SKM-1 (cell line): ENCODE results near the gene WDHD1.
"Not testable (repeated sequence)": the region's sequence is repeated elsewhere in the genome, so short reads cannot be mapped to it uniquely, and the experiment has no call there.

Source experiments
- DNase-seq: peaks from one replicate; lab custom pipeline; 2025; ENCODE audit not compliant: unreplicated experiment; lab: John Stamatoyannopoulos, UW

Gene WDHD1

DNA sequence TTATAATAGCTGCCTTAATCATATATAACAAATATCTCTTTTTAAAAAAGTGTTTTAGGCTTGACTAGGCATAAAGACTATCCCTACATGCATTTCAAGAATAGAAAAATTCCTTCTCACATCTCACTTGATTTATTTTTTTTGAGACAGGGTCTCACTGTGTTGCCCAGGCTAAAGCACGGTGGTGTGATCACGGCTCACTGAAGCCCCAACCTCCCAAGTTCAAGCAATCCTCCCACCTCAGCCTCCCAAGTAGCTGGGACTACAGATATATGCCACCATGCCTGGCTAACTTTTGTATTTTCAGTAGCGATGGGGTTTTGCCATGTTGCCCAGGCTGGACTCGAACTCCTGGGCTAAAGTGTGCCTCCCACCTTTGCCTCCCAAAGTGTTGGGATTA, 59.4 kb downstream of the WDHD1 start:
- no peak for DNase-seq

GRCh38 chr14:54955143-54955542, 71.8 kb downstream of the WDHD1 start:
- DNase-seq: no peak

DNA sequence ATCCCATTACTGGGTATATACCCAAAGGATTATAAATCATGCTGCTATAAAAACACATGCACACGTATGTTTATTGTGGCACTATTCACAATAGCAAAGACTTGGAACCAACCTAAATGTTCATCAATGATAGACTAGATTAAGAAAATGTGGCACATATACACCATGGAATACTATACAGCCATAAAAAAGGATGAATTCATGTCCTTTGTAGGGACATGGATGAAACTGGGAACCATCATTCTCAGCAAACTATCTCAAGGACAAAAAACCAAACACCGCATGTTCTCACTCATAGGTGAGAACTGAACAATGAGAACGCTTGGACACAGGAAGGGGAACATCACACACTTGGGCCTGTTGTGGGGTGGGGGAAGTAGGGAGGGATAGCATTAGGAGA, 73.3 kb downstream of the WDHD1 start:
- DNase-seq: not testable (repeated sequence)

DNA sequence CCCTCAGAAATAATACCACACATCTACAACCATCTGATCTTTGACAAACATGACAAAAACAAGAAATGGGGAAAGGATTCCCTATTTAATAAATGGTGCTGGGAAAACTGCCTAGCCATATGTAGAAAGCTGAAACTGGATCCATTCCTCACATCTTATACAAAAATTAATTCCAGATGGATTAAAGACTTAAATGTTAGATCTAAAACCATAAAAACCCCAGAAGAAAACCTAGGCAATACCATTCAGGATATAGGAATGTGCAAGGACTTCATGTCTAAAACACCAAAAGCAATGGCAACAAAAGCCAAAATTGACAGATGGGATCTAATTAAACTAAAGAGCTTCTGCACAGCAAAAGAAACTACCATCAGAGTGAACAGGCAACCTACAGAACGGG, 74.1 kb downstream of the WDHD1 start:
- not testable (repeated sequence) for DNase-seq

- no peak for DNase-seq
Measured at GRCh38 chr14:54947230-54947629, 79.7 kb downstream of the WDHD1 start.

DNA sequence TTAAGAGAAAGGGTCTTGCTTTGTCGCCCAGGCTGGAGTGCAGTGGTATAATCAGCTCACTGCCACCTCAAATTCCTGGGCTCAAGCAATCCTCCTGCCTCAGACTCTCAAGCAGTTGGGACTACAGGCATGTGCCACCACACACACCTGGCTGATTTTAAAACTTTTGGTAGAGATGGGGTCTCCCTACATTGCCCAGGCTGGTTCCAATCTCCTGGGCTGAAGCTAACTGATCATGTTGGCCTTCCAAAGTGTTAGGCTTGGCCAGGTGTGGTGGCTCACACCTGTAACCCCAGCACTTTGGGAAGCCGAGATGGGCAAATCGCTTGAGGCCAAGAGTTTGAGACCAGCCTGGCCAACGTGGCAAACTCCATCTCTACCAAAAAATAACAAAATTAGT, 80.4 kb downstream of the WDHD1 start:
- no peak for DNase-seq

- no peak for DNase-seq
Measured at GRCh38 chr14:54944737-54945391, 82.0 kb downstream of the WDHD1 start.

DNA sequence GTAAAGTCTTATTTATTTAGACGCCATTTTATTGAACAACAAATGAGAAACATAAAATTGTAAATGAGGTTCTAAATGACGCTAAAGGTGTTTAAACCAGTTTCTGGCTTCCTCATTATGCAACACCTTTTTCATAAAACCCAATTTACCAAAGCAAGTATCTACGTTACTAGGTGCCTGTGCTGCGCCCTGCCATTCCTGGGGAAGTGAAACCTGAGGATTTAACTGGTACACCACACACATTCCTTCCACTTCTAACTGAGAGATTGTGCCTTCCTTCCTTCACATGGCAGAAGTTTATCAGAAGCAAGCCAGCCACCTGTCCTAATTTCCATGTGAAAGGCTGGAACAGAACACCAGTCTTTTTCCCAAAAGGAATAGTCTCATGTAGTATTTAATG, 84.0 kb downstream of the WDHD1 start:
- no peak for DNase-seq

GRCh38 chr14:54936816-54937215, 90.1 kb downstream of the WDHD1 start:
- no peak for DNase-seq

DNA sequence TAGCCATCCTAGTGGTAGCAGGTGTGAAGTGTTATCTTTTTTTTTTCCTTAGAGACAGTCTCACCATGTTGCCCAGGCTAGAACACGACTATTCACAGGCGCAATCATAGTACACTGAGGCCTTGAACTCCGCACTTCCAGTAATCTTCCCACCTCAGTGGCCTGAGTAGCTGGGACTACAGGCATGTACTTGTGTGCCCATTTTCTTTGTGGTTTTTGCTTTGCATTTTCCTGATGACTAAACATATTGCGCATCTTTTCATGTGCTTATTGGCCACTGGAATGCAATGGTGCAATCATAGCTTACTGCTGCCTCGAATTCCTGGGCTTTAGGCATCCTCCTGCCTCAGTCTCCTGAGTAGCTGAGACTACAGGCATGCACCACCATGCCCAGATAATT, 90.9 kb downstream of the WDHD1 start:
- DNase-seq: no peak

DNA sequence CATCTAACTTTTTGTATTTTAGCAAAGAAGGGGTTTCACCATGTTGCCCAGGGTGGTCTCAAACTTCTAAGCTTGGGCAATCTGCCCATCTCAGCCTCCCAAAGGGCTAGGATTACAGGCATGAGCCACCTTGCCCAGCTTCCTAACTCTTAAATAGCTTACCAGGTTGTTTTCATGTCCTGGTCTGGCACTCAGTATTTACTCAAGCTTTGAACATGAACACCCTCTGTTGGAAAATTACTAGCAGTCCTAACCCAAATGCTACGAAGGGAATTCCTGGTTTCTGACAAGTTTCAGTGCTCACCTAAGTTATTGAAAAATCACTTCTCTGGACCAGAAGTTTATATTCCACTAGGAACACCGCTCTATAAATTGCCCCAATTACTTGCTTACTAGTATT, 91.8 kb downstream of the WDHD1 start:
- no peak for DNase-seq

DNA sequence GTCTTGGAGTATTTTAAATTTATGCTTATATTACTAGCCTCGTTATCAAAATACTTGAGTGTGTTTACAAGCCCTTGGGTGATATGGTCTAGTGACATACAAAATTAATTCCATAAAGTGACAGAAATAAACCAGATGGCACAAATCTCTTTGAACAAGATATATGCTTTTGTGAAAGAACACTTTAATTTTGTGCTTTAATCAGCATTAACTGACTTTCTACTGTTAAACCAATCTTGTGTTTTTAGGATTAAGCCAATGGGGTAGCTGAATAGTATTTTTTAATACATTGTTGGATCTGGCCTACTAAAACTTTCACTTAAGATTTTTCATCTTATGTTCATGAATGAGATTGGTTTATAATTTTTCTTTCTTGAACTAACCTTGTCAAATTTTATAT, 93.9 kb downstream of the WDHD1 start:
- DNase-seq: no peak

DNA sequence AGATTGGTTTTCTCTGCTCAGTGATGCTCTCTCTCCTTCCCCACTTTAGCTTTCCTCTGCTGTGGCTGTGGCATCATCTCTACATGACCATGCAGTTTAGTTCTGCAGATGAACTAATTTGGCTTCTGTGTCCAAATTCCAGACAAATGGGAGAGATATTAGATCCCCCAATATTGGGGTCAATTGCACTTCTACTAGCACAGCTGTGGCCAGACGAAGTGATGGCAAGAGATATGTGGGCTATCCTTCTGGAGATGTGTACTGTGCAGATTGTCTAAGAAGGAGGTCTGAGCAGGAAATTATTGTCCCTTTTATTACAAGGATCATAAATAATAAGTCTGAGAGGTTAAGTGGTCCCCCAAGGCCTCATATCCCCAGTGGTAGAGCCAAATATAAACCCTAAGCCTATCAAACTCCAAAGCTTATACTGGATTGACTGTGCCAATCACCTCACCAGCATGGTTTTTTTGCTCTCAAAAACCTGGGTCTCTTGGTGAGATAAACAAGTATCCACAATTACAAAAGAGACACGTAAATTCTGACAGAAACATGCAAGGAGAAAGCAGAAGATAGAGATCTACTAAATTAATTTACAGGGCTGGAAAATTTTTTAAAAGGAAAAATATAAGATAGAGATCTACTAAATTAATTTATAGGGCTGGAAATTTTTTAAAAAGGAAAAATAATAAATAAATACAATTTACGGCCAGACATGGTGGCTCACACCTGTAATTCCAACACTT, 95.1 kb downstream of the WDHD1 start:
- DNase-seq: no peak

GRCh38 chr14:54931101-54931500, 95.8 kb downstream of the WDHD1 start:
- no peak for DNase-seq

GRCh38 chr14:54929556-54929955, 97.3 kb downstream of the WDHD1 start:
- no peak for DNase-seq

DNA sequence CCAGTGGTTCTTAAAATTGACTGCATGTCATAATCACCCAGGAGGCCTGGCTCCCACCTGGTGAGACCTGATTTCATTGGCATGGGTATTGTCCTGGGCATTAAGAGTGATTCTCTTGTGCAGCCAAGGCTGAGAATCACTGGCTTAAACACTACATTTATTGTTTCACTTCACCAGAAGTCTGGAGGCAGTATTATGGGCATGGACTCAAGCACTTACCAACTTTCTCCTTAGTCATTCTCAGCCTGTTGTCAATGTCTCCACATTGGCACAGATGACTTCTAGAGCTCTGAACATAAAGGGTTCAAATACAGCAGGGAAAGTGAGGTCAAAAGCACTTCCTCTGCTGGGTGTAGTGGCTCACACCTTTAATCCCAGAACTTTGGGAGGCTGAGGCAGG, 98.7 kb downstream of the WDHD1 start:
- DNase-seq: no peak

DNA sequence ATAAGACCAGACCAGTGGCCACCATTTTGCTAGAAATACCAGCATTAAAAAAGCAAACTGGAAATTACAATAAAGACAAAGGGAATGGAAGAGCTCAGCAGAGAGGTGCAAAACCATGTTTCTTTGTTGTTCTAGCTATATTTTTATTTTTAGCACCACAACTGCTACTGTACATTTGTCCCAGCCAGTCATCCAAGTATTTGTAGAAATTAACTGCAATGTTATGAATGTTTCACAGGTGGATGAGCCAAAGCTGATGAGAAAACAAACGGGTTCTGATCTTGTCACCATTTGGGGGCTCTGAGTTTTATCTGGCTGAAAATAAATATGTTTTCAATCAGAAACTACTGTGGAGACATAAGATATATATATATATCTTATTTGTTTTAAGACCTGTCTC, 99.3 kb downstream of the WDHD1 start:
- DNase-seq: no peak

GRCh38 chr14:54926570-54926969, 100.3 kb downstream of the WDHD1 start:
- not testable (repeated sequence) for DNase-seq

DNA sequence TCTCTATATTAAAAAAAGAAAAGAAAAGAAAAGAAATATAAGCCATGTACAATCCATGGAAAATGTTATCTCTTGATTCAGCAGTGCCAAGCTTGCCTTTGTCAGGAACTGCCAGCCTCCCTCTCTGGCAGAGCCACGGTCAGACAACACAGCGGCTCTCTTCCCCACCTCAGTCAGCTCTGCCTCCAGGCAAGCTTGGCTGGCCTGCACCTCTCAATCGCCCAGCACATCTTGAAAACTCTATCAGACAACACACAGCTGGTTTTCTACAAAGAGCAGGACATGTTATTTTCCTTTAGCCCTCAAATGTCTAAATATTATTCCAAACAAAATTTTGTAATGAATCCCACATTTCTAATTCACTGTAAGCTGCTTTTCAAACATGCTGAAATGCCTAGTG, 104.3 kb downstream of the WDHD1 start:
- no peak for DNase-seq

- DNase-seq: no peak
Measured at GRCh38 chr14:54920052-54920451, 106.8 kb downstream of the WDHD1 start.

GRCh38 chr14:54919330-54919729, 107.6 kb downstream of the WDHD1 start:
- DNase-seq: no peak

DNA sequence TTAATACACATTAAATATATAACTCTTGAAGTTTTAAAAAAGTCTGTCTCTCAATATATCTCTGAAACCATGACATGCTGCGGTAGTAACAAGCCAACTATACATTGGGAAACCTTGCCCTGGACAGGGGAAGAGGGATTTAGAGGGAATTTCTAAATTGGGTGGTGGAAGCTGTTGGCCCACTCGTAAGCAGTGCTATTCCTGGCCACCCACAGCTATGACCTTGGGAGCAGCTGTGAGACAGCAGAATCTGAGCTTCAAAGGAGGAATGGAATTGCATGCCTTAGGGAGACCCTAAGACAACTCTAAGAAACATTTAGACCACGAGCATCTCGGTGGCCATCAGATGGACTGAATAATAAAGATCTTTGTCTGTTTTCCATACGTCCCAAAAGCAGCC, 108.5 kb downstream of the WDHD1 start:
- no peak for DNase-seq

DNA sequence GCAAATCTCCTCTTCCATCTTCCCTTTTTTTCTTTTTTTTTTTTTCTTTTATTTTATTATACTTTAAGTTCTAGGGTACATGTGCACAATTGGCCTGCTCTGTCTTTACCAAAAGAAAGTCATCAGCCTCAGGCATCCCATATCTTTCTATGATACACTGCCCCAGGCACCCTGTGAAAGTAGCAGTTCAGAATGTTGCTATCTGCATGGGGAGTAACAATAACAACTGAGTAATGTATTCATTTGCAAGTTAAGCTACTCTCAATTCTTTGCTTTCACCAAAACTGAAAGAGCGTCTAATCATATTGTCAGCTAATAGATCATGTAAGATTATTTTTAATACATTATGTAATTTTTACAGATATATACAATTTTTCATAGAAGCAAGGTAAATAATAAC, 110.8 kb downstream of the WDHD1 start:
- DNase-seq: no peak
